GM21381 (cell line): ENCODE measurements around the gene RIMBP2.

Source experiments
- ATAC-seq: cut with Tn5 transposase; IDR thresholded peaks from one replicate; pipeline ENCODE4 v1.9.1; 2021; ENCODE audit warnings: mild to moderate bottlenecking, moderate library complexity; ENCODE audit not compliant: unreplicated experiment

The RIMBP2 gene

GRCh38 chr12:130491421-130492357 lies 224.4 kb downstream of the RIMBP2 start:
- no peak for ATAC-seq

- ATAC-seq: no peak
Observed at GRCh38 chr12:130490674-130491073, 225.4 kb downstream of the RIMBP2 start.

GRCh38 chr12:130489293-130489692 lies 226.8 kb downstream of the RIMBP2 start:
- ATAC-seq: no peak

- ATAC-seq: no peak
Observed at GRCh38 chr12:130488358-130488710, 227.8 kb downstream of the RIMBP2 start.

GRCh38 chr12:130487636-130488357 lies 228.3 kb downstream of the RIMBP2 start:
- no peak for ATAC-seq

- no peak for ATAC-seq
Observed at GRCh38 chr12:130486891-130487416, 229.1 kb downstream of the RIMBP2 start.

- no peak for ATAC-seq
Observed at GRCh38 chr12:130486146-130486435, 230.0 kb downstream of the RIMBP2 start.

- ATAC-seq: no peak
Observed at GRCh38 chr12:130485291-130486145, 230.6 kb downstream of the RIMBP2 start.

GRCh38 chr12:130484221-130484620 lies 231.9 kb downstream of the RIMBP2 start:
- no peak for ATAC-seq

GRCh38 chr12:130483616-130484180 lies 232.4 kb downstream of the RIMBP2 start:
- ATAC-seq: no peak

- ATAC-seq: no peak
Observed at GRCh38 chr12:130482448-130482847, 233.7 kb downstream of the RIMBP2 start.

GRCh38 chr12:130481392-130481879 lies 234.7 kb downstream of the RIMBP2 start:
- no peak for ATAC-seq

- no peak for ATAC-seq
Observed at GRCh38 chr12:130480887-130481286, 235.2 kb downstream of the RIMBP2 start.

GRCh38 chr12:130480231-130480630 lies 235.9 kb downstream of the RIMBP2 start:
- no peak for ATAC-seq

- no peak for ATAC-seq
Observed at GRCh38 chr12:130479401-130480125, 236.5 kb downstream of the RIMBP2 start.

GRCh38 chr12:130478786-130479185 lies 237.3 kb downstream of the RIMBP2 start:
- no peak for ATAC-seq

GRCh38 chr12:130477701-130478100 lies 238.4 kb downstream of the RIMBP2 start:
- ATAC-seq: no peak

GRCh38 chr12:130477266-130477665 lies 238.8 kb downstream of the RIMBP2 start:
- ATAC-seq: no peak

GRCh38 chr12:130476451-130477135 lies 239.5 kb downstream of the RIMBP2 start:
- no peak for ATAC-seq
